ENCODE measurements around the gene ARHGAP21.

GRCh38 chr10:24590697-24591457, 132.8 kb downstream of the ARHGAP21 start:
- TF ChIP-seq SIX5 (IDR thresholded peaks at IDR 0.05; ENCODE audit: borderline replicate concordance in 1 of 2, insufficient read depth in 1 of 2, low read depth in 1 of 2, low read length in 2 of 2) (no peak), NRF1 (conservative IDR thresholded peaks at IDR 0.05 in 1 of 2, IDR thresholded peaks at IDR 0.05 in 1 of 2) (no peak), ZNF121 (CRISPR knock-in tag; conservative IDR thresholded peaks at IDR 0.05) (no peak), MAX (CRISPR knock-in tag; IDR thresholded peaks at IDR 0.05) (no peak), RUNX1 (IDR thresholded peaks at IDR 0.05; ENCODE audit: low read depth) (no peak)
